ENCODE results near the gene MED26. TPM values are rescaled to one million over a fixed set of nuclear protein-coding genes. Genes with fewer than 3 reads are reported as not detected.

MED26 gene
- total RNA-seq, 1 experiment from 2014 or later, result 8.8 TPM

GRCh38 chr19:16637535-16637934 lies 9.5 kb upstream of the MED26 start:
- BruUV-seq (replicated peaks), result no TSS peak
- DNase-seq (ENCODE audit: low read depth, low spot score), result no peak
- Histone ChIP-seq H3K27ac (ENCODE audit: low read length) (no peak overlapping the region), H3K27me3 (ENCODE audit: control insufficient read depth, insufficient read depth, low read length) (no peaks in the 10 kb centered on the region), H3K9me3 (ENCODE audit: control insufficient read depth, insufficient read depth, low read depth, low read length) (no peaks in the 10 kb centered on the region), H3K4me3 (ENCODE audit: low read depth in 2 of 2, low read length in 2 of 2) (no peak overlapping the region), H3K36me3 (ENCODE audit: control insufficient read depth, insufficient read depth, low read length) (no peaks in the 10 kb centered on the region; the same call in 1 of the 2 replicates), H3K4me1 (ENCODE audit: control insufficient read depth, insufficient read depth, low read length) (no peaks in the 10 kb centered on the region)
- ChIA-PET CTCF (no interaction called here), POLR2A (no interaction called here)
- TF ChIP-seq POLR2AphosphoS5 (IDR thresholded peaks at IDR 0.05; ENCODE audit: low read depth, low read length) (no peak), SIN3A (IDR thresholded peaks at IDR 0.05; ENCODE audit: borderline replicate concordance, insufficient read depth, low read depth, low read length) (no peak), TCF7L2 (IDR thresholded peaks at IDR 0.05; ENCODE audit: low read depth, low read length) (no peak), CTCF (IDR thresholded peaks at IDR 0.05) (no peak), REST (IDR thresholded peaks at IDR 0.05; ENCODE audit: insufficient read depth in 1 of 2, low read depth in 2 of 2, low read length in 1 of 2) (no peak)
- in situ Hi-C loops (cut with HindIII; ENCODE audit: low pct_unique_long_range_greater_than_20kb, low sequenced_read_pairs) (no loop called here), intact Hi-C loops (cut with micrococcal nuclease; ENCODE audit: unreplicated experiment) (no loop called here)
- no peak for ATAC-seq

GRCh38 chr19:16631465-16631864 lies 3.5 kb upstream of the MED26 start:
- CTCF ChIA-PET, result no interaction called here
- no peak for TF ChIP-seq REST (IDR thresholded peaks at IDR 0.05; ENCODE audit: insufficient read depth in 1 of 2, low read depth in 2 of 2, low read length in 1 of 2)
- TF ChIP-seq POLR2AphosphoS5 (IDR thresholded peaks at IDR 0.05; ENCODE audit: low read depth, low read length), result no peak
- TF ChIP-seq TCF7L2 (IDR thresholded peaks at IDR 0.05; ENCODE audit: low read depth, low read length), result no peak
- TF ChIP-seq CTCF (IDR thresholded peaks at IDR 0.05), result no peak
- no peak for TF ChIP-seq SIN3A (IDR thresholded peaks at IDR 0.05; ENCODE audit: borderline replicate concordance, insufficient read depth, low read depth, low read length)
- H3K27ac ChIP-seq (ENCODE audit: low read length), result no peak overlapping the region
- no peaks in the 10 kb centered on the region for H3K9me3 ChIP-seq (ENCODE audit: control insufficient read depth, insufficient read depth, low read depth, low read length)
- BruUV-seq (replicated peaks), result no TSS peak
- ATAC-seq, result no peak
- peaks cover 4% of the 10 kb centered on the region for H3K36me3 ChIP-seq (ENCODE audit: control insufficient read depth, insufficient read depth, low read length)
- DNase-seq (ENCODE audit: low read depth, low spot score), result no peak
- in situ Hi-C loops (cut with HindIII; ENCODE audit: low pct_unique_long_range_greater_than_20kb, low sequenced_read_pairs) (no loop called here), intact Hi-C loops (cut with micrococcal nuclease; ENCODE audit: unreplicated experiment) (no loop called here)
- H3K4me1 ChIP-seq (ENCODE audit: control insufficient read depth, insufficient read depth, low read length), result peaks cover 5% of the 10 kb centered on the region; the same call in 1 of the 2 replicates
- no peaks in the 10 kb centered on the region for H3K27me3 ChIP-seq (ENCODE audit: control insufficient read depth, insufficient read depth, low read length)
- POLR2A ChIA-PET, result no interaction called here
- no peak overlapping the region for H3K4me3 ChIP-seq (ENCODE audit: low read depth in 2 of 2, low read length in 2 of 2)

Measured in Panc1 (cell line).